ENCODE data around the gene ERCC5. TPM values are rescaled to one million over a fixed set of nuclear protein-coding genes. Genes with fewer than 3 reads are reported as not detected.

ERCC5 gene
- total and polyA plus RNA-seq, 2 donors (not counting 3 experiments of a cell fraction or from before 2014, with no cell fraction given): 12.5 to 40.1 TPM

- CTCF ChIA-PET: no interaction called here
- no peak for FAIRE-seq
Measured at GRCh38 chr13:102892503-102892902, 46.7 kb downstream of the ERCC5 start.

More at GRCh38 chr13:102892503-102892902, 46.7 kb downstream of the ERCC5 start:
- POLR2A ChIA-PET: no interaction called here
- no peak overlapping the region for H3K4me2 ChIP-seq (ENCODE audit: insufficient read depth, low read length)
- dilution Hi-C loops (cut with MboI; ENCODE audit: extremely low pct_ligation_motif_present, low sequenced_read_pairs): no loop called here
- H3K4me1 ChIP-seq (ENCODE audit: control insufficient read depth, extremely low read depth, insufficient read depth, low read length): no peaks in the 10 kb centered on the region
- H3K9ac ChIP-seq (replicated peaks; ENCODE audit: extremely low read depth, insufficient read depth, low read length): no peak overlapping the region
- H3K4me3 ChIP-seq (replicated peaks in 1 of 3; ENCODE audit: insufficient read depth in 1 of 3, low read depth in 1 of 3, low read length in 3 of 3): no peak overlapping the region
- DNase-seq (ENCODE audit: low read depth, low spot score): no peak
- no TSS peak for BruUV-seq (replicated peaks)
- H4K20me1 ChIP-seq (replicated peaks; ENCODE audit: control insufficient read depth, extremely low read depth, insufficient read depth, low read length): no peaks in the 10 kb centered on the region
- intact Hi-C loops (cut with micrococcal nuclease): no loop called here
- H2AFZ ChIP-seq (ENCODE audit: low read depth, low read length): no peak overlapping the region
- TF ChIP-seq CTCF (IDR thresholded peaks at IDR 0.05; ENCODE audit: extremely low read depth in 1 of 2, insufficient read depth in 1 of 2, low read depth in 1 of 2, low read length in 2 of 2) (no peak), POLR2AphosphoS5 (IDR thresholded peaks at IDR 0.05; ENCODE audit: insufficient read depth, low read depth, low read length) (no peak), POLR2A (IDR thresholded peaks at IDR 0.05; ENCODE audit: low read depth, low read length) (no peak), GATA2 (IDR thresholded peaks at IDR 0.05; ENCODE audit: insufficient read depth, insufficient read length, low read depth, low read length) (no peak), MYC (IDR thresholded peaks at IDR 0.05; ENCODE audit: low read depth, low read length) (no peak), MAX (IDR thresholded peaks at IDR 0.05; ENCODE audit: insufficient read depth, insufficient read length) (no peak), FOS (IDR thresholded peaks at IDR 0.05; ENCODE audit: borderline replicate concordance, insufficient read depth, low read length) (no peak), JUN (IDR thresholded peaks at IDR 0.05; ENCODE audit: borderline replicate concordance, insufficient read depth, insufficient read length, low read depth) (no peak), EZH2 (IDR thresholded peaks at IDR 0.05; ENCODE audit: borderline replicate concordance, low read depth, low read length, severe bottlenecking) (no peak)
- no peaks in the 10 kb centered on the region for H3K36me3 ChIP-seq (ENCODE audit: control insufficient read depth in 2 of 2, extremely low read depth in 1 of 2, insufficient read depth in 2 of 2, low read length in 2 of 2)
- H3K9me3 ChIP-seq (replicated peaks; ENCODE audit: control insufficient read depth, insufficient read depth, low read length): no peaks in the 10 kb centered on the region
- H3K27me3 ChIP-seq (ENCODE audit: control insufficient read depth in 2 of 2, insufficient read depth in 2 of 2, low read length in 2 of 2): no peaks in the 10 kb centered on the region
- no peaks in the 10 kb centered on the region for H3K9me1 ChIP-seq (replicated peaks; ENCODE audit: control insufficient read depth, extremely low read depth, insufficient read depth, low read length)
- no peaks in the 10 kb centered on the region for H3K79me2 ChIP-seq (ENCODE audit: control insufficient read depth, insufficient read depth, low read length)
- no peak overlapping the region for H3K27ac ChIP-seq (ENCODE audit: insufficient read depth, low read depth, low read length)
